GM19193 (cell line): ENCODE measurements around the gene SF3B2.

Experiments used
- POLR2A ChIP-seq: IDR thresholded peaks from 4 replicates; pipeline ENCODE4 v1.6.1; 2011; ENCODE audit not compliant: insufficient read depth, insufficient read length; ENCODE audit errors: extremely low read depth

SF3B2 gene

DNA sequence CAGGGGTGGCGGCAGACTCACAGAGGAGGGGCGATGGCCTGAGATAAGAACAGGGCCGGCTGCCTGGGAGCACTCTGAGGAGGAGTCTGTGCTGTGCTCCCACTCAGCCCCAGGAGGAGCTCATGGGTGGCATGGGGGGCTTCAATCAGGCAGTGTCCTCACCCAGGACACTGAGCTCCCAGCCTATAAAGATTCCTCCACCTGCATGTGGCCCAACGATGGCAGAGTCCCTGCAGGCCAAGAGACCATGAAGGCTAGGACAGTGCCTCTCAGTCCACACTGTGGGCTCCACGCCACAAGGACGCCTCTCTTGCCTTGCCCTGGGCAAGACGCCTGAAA is 38.4 kb upstream of the SF3B2 start:
- no peak for TF ChIP-seq POLR2A

DNA sequence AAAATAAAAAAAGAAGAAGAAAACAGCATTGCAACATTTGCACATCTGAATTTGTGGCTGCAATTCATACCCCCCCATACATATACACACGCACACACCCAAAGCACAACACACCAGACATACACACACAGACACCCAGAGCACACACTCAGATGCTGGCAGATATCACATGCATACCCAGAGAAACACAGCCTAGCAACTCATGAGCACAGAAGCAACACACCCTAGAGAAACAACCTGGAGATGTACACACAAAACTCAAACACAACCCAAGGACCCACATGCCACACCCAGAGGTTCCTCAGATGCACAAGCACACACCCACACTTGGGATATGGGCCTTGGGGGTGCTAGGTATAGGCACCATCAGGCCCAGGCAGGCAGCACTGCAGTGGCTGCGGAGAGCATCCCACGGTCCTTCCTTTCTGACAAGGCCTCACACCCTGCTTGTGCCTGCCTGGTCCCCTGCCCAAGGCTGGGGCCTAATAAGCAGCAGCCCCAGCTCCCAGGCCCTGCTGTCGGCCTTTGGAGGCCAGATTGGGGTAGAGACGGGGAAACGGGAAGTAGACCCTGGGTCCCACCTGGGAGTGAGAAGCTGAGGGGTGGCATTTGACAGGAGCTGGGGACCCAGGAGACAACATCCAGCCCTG is 37.2 kb upstream of the SF3B2 start:
- no peak for TF ChIP-seq POLR2A

DNA sequence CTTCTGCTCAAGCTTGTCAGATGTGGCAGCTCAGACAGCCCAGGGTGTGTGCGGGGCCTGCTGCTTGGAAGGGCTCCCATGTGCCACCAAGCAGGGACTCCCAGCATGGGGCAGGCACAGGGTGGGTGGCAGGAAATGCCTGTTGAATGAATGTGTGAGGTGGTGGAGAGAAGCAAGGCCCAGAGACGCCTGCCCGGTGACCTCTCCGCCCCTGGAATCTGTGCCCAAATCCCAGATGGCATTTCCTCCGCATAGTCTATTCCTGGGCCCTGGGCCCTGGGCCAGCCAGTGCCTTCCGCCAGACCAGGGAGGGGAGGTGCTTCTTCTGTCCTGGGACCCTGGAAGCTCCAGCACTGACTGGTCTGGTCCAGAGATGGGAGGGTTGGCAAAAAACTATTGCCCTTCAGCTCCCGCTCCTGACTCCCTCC is 36.7 kb upstream of the SF3B2 start:
- no peak for TF ChIP-seq POLR2A

DNA sequence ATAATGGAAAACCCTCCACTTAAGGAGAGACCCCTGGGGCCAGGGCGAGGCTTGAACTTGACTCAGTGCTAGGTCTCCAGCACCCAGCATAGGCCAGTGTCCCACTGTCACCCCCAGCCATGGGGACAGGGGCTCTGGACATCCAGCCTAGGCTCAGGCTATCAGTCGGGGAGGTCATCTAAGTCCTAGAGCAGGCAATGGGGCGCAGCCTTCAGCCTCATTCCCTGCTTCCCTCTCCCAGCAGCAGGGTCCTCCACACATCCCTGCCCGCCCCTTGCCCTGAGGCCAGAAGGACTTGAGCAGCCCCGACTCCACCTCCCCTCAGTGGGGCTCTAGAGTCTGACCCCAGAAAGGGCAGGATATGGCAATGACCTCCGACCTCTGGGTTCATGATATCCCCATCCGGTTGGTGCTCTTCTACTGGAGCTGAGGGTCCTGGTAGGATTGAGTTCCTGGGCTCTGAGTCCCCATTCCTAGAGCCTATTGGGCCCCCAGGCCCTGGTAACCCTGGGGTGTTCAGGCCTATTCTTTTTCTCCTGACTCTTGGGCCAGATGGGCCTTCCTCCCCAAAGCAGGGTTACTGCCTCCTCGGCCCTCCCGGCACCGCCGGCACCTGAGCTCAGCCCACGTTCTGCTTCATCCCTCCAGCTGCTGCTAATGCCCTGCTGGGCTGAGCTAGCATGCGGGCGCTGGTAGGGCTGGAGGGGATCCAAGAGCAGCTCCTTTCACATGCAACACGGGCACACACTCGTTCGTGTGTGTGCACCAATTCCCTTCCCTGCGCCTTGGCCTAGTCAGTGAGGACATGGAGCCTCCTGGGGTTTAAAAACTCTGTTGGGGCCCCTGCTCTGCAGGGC is 36.0 kb upstream of the SF3B2 start:
- no peak for TF ChIP-seq POLR2A

DNA sequence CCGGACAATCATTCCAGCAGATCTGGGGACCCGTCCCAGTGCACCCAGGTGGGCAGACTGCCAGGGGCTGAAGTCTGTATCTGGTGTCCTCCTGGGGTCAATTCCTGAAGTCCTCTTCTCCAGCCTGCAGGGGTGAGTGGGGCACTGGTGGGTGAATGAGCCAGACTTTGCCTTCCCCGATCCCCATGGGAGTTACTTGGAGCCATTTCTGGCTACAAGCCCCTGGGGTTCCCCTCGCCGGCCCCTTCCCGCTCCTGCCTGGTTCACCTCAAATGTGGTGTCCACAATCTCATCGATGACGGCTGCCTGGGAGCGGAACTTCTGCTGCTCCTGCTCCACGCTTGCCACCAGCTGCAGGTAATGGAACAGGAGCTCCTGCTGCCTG is 35.4 kb upstream of the SF3B2 start:
- no peak for TF ChIP-seq POLR2A

DNA sequence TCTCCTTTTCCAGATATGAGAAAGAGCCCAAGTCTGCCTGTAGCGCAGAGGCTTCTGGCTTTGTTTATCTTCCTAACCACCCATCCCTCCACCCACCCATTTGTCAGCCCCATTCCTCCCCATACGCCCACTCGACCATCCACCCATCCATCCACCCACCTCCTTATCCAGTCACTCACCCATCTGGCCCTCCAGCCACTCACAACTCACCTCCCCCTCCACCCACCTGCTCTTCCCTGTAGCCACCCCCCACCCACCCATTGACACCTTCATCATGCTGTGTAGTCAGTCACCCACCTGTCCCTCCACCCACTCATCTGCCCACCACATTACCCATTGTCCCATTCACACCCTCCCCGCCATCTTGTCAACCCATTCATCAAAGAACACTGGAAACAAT is 34.8 kb upstream of the SF3B2 start:
- no peak for TF ChIP-seq POLR2A

DNA sequence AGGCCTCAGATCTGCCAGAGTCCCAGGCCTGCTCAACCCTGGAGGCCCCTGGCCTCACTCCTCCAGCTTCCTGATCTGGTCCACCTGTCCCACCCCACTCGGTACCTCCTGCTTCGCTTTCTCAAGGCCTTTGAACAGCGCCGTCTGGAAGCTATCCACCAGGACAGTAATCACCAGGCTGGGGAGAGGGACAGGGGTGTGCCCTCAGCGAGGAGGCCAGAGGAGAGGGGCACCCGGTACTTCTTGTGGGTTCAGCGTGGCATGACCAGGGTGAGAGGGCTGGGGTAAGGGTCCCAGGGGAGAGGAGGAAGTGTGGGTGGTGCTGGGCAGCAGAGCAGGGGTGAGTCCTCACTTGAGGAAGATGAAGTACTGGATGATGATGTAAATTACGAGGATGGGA is 32.0 kb upstream of the SF3B2 start:
- TF ChIP-seq POLR2A: no peak

DNA sequence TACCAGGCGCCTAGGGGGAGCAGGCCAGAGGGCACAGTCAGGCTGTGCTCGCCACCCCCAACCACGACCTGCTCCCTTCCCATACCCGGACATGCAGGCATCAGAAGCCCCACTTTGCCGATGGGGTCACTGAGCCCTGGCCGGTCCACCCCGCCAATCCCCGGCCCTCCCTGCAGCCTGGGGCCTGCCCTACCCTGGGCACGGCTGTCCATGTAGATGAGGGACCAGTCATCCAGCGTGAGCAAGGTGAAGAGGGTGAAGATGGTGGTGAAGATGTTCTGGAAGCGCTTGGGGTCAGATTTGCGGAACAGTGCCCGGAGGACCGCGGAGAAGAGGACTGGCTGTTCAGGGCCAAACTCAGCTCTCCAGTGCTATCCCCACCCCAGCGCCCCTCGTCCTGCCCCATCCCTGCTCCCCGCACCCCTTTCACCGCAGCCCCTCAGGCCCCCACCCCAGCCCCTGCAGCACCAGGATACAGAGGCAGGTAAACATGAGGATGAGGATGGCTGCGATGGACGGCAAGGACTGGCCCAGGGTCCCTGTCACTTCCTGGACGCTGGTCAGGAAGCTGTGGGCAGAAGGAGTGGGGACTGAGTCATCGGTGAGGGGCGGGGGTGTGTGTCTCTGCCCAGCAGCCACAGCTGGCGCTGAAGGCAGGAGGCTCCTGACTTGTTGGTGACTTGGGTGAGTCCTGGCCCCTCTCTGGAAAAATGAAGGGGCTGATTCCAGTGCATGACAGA is 31.4 kb upstream of the SF3B2 start:
- no peak for TF ChIP-seq POLR2A

DNA sequence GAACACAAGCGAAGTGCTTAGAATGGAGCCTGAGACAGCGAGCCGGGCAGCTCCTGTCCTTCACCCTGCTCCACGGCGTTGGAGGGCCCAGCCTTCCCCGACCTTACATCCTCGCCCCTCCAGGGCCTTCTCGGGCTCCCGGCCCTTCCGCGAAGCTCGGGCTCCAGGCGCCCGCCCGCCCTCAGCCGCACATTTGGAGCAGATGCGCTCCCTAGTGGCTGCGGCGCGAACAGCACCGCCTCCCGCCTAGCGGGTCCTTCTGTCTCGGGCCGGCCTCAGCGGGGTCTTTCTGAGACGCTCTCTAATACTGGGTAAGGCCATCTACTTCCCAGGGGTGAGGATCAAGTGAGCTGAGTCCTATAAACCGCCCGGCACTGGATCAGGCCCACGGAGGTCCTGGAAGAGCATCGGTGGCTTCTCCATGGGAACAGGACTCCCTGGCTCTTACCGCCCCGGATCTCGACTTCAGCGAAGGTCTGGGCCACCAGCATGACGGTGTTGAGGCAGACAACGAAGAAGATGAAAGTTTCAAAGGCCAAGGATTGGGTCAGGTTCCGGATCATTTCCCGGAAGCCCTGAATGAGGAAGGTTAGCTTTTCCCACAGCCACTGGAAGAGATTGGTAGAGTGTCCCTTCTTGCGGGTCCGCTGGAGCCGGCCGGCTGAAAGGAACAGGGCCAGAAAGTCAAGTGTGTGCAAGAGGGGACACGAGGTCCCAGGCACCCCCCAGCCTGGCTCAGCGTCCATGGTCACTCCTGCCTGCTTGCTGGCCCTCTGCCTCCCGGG is 29.6 kb upstream of the SF3B2 start:
- TF ChIP-seq POLR2A: no peak

DNA sequence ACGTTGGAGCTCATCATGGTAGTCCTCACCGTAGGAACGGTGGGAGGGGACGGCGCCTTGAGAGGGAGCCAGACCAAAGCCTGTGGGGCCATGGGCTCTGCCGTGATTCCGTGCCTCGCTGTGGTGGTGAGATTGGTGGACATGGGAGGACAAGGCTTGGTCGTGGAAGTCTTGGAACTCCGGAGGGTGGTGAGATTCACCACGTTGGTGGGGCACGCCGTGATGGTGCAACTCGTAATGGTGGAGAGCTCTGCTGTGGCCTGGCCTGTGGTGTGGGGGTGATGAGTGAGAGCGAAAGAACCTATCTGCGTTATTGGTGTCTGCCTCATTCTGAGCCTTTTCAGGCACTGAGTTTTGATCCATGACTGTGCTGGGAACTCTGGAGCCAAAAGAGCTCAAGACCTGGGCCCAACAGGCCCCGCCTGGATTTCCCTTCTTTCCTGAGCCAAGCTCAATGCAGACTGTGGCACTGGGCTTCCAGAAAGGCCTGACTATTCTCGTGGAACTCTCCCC is 26.1 kb upstream of the SF3B2 start, which contains the start of gene CATSPER1:
TSS of gene CATSPER1 (minus strand) at position 463 of the 513 bp plus-strand sequence. CDS start at position 363, 100 bp downstream.
- no peak for TF ChIP-seq POLR2A

DNA sequence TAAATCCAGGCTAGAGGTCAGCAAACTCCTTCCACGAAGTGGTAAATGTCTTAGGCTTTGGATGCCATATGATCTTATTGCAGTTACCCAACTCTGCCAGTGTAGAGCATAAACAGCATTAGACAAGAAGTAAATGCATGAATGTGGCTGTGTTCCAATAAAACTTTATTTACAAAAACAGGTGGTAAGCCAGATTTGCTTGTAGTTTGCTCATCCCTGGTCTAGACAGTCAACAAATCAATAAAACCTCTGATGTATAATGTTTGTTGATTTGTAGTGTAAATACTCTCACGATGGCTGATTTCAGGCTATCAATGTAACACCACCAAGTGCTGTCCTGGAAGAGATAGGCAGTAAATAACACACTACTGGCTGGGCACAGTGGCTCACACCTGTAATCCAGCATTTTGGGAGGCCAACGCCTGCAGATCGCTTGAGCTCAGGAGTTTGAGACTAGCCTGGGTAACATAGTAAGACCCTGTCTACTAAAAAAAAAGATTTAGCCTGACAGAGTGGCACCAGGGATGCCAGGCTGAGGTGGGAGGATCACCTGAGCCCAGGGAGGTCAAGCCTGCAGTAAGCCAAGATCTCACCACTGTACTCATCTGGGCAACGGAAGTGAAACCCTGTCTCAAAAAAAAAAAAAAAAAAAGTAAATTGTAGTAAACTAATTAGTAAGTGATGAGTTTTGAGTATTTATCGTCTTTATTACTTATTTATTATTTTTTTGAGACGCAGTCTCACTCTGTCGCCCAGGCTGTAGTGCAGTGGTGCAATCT is 19.0 kb upstream of the SF3B2 start:
- no peak for TF ChIP-seq POLR2A

DNA sequence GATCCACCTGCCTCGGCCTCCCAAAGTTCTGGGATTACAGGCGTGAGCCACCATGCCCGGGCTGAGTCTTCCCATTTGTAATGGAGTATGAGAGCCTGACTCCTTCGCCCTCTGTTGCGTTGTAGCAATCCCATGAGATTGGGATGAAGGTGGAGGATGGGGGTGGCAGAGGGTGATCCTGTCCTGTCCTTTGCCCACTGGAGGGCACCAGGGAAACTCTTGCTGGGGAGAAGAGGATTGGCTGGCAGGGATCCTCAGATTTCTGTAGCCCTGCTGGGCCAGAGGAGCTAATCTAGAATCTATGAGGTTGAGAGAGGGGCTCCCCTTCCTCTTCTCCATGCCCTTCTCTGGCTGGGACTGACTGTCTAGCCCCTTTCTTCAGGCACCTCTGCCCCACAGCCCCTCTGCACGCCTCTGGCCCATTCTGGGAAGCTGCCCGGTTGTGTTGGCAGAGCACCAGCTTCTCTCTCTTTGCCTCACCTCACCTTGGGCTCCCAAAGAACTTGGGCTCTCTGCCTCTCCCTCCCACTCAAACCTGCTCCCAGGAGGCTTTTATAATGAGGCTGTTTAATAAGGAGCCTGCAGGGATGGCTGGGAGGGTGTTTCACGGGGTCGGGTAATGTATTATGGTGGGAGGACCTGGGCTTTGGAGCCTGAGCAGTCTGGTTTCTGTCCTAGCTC is 16.4 kb upstream of the SF3B2 start:
- TF ChIP-seq POLR2A: no peak

DNA sequence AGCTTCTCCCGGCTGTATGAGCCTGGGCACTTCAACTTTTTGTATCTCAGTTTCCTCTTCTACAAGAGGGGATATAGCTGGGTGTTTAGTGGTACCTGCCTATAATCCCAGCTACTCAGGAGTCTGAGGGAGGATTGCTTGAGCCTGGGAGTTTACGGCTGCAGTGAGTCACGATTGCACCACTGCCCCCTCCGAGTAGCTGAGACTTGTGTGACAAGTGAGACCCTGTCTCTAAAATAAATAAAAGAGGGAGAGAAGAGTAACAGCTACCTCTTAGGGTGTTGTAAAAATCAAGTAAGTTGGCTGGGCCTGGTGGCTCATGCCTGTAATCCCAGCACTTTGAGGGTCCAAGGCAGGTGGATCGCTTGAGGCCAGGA is 15.8 kb upstream of the SF3B2 start:
- TF ChIP-seq POLR2A: no peak

DNA sequence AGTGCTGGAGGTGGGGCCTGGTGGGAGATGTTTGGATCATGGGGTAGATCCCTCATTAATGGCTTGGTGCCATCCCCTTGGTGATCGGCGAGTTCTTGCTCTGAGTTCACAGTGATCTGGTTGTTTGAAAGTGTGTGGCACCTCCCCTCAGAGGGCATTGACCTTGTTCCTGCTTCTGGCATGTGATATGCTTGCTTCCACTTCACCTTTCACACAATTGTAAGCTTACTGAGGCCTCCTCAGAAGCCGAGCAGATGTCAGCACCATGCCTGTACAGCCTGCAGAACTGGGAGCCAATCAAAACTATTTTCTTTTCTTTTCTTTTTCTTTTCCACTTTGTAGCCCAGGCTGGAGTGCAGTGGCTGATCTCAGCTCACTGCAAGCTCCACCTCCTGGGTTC is 14.8 kb upstream of the SF3B2 start:
- no peak for TF ChIP-seq POLR2A

DNA sequence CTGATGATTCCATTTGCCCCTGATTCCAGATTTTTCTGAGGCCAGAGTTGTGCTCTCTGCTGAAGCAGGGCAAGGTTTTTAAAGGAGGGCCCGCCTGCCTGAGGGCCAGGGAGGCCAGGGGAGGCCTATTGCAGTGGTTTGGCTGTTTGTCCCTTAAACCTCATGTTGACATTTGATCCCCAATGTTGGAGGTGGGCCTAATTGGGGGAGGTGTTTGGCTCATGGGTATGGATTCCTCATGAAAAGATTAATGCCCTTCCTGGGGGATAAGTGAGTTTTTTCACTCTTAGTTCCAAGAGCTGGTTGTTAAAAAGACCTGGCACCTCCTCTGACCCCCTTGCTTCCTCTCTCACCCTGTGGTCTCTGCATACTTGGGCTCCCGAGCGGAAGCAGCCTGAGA is 12.4 kb upstream of the SF3B2 start:
- no peak for TF ChIP-seq POLR2A
